D721Med (cell line): Measurements from ENCODE around the gene FREM1.

ENCODE experiments used
- DNase-seq: peaks from one replicate; pipeline ENCODE4 v3.0.0; 2011; ENCODE audit warnings: low spot score; ENCODE audit not compliant: insufficient read length
- FAIRE-seq: peaks from 2 replicates; lab custom pipeline; 2011; peaks lifted over from hg19 to GRCh38; lab: Jason Lieb, UNC
- TF ChIP-seq, protein P1 (sequence below): IDR thresholded peaks from 2 replicates; pipeline ENCODE4 v1.5.1; 2012; ENCODE audit warnings: mild to moderate bottlenecking, control low read depth; ENCODE audit not compliant: insufficient read depth; ENCODE audit errors: missing control alignments

The FREM1 gene

DNA sequence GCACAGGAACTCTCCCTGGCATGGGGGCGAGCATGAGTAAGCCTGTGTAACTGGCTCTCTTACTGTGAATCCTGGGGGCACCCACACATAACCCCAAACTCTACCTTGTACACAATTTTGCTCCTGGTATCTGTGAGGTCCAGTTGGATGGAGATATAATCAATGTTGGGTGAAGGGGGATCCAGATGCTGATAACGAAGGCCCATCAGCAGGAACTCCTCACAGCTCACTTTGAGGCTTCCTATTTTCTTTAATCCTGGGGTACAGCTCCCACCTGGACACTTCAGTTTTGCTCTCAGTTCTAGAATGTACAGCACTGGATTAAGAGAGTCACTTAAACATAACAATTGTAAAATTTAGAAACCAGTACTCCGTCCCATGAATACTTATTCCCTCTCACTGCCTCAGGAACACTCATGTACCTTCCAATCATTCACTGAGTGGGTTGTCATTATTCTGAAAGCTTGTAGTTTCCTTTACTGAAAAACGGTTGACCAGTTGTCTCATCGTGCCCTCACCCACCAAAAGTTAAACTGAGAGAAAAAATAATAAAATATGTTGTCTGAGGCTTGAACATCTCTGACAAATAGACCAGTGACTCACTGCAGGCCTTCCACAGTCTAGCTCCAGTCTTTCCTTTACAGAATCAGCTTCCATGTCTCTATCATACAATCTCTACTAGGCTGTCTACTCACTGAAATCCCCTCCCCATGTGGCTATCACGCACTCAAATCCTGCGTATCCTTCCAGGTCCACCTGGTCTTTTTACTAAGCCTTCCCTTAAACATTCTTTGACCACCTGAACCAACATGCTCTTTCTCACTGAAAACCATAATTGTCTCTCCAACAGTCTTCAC lies 52.6 kb downstream of the FREM1 start:
- TF ChIP-seq, protein P1, sequence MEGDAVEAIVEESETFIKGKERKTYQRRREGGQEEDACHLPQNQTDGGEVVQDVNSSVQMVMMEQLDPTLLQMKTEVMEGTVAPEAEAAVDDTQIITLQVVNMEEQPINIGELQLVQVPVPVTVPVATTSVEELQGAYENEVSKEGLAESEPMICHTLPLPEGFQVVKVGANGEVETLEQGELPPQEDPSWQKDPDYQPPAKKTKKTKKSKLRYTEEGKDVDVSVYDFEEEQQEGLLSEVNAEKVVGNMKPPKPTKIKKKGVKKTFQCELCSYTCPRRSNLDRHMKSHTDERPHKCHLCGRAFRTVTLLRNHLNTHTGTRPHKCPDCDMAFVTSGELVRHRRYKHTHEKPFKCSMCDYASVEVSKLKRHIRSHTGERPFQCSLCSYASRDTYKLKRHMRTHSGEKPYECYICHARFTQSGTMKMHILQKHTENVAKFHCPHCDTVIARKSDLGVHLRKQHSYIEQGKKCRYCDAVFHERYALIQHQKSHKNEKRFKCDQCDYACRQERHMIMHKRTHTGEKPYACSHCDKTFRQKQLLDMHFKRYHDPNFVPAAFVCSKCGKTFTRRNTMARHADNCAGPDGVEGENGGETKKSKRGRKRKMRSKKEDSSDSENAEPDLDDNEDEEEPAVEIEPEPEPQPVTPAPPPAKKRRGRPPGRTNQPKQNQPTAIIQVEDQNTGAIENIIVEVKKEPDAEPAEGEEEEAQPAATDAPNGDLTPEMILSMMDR, result no peak
- FAIRE-seq (no peak), DNase-seq (no peak)

DNA sequence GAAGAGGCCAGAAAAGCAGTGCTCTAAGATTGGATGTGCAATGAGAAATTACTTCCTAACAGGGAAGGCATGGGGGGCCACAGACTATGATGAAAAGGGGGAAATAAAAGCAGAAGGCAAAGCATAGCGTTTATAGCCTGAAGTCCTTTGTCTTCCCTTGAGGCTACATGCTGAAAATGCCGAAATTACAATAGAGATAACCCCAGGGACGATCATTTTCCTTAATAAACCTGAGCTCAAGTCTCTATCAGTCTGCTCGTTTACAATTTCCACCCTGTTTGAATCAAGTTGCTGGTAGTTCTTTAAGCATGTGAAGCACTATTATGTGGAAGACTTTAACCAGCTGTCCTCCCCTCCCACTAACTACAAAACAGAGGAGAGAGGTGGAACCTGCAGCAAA lies 60.4 kb downstream of the FREM1 start:
- no peak for DNase-seq
- no peak for FAIRE-seq
- TF ChIP-seq, protein P1, result no peak

DNA sequence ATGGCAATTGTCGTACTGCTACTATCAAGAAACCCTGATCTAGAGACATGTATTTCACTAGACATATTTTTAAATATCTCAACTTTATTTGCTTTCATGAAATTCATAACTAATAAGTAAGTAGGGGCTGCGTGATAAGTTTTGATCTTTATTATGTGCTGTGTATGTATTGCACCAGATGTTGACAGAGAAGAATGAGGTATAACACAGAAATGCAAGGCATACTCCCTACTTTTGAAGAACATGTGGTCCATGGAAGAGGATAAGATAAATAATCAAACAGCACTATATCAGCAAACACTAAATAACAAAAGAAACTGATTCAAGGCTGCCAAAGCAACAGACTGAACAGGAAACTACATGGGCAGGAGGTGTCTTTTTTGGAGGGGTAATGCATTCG lies 60.9 kb downstream of the FREM1 start:
- DNase-seq (no peak), FAIRE-seq (no peak)
- TF ChIP-seq, protein P1, result no peak

DNA sequence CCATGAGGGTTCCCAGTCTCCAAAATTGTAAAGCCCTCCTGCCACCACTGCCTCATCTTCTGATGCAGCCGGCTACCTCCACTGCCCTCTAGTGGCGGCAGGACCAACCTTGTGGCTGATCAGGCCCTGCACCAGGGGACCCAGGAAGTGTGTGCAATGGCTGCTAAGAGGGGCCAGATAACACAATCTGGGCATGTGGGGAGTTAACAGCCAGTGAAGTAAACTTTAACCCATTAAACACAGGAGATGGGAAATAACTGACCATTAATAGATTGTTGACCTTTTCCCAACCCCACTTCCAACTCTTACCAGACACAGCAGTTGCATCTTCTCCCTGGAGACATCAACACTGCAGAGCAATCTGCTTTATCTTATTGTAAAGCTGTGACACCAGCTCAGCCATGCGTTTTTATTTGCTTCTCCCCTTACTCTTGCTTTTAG lies 63.3 kb downstream of the FREM1 start:
- DNase-seq (peak; percentile 33), FAIRE-seq (no peak)
- TF ChIP-seq, protein P1, result peak; percentile 77

DNA sequence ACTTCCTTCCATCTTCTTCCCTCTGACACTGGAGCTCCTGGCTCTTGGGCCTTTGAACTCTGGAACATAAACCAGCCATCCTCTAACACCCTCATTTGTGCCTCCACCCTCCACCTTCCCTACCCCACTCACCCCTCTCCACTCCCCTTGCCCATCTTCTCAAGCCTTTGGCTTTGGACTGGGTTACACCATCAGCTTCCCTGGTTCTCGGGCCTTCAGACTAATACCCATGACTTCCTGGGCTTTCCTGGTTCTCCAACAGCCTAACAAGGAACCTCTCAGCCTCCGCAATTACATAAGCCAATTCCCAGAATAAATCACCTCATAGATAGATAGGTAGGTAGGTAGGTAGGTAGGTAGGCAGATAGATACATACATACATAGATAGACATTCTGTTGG lies 67.1 kb downstream of the FREM1 start:
- TF ChIP-seq, protein P1, result no peak
- FAIRE-seq (no peak), DNase-seq (no peak)

DNA sequence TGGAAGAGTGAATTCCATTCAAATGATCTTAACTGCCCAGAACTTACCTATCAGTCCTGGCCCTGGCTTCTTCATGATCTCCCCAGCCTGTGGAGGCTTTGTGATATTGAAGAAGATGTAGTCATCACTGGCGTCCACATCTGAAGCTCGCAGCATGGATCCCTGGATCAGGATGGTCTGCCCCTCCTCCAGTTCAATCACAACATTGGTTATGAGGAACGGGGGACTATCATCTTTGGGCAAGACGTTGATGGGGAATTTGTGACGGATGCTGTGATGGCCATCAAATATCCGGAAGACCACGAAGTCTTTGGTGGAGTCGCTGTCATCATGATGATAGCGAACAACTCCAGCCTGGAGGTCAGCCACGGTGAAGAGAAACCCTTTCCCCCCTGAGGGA lies 68.0 kb downstream of the FREM1 start:
- TF ChIP-seq, protein P1, result no peak
- DNase-seq (no peak), FAIRE-seq (no peak)

DNA sequence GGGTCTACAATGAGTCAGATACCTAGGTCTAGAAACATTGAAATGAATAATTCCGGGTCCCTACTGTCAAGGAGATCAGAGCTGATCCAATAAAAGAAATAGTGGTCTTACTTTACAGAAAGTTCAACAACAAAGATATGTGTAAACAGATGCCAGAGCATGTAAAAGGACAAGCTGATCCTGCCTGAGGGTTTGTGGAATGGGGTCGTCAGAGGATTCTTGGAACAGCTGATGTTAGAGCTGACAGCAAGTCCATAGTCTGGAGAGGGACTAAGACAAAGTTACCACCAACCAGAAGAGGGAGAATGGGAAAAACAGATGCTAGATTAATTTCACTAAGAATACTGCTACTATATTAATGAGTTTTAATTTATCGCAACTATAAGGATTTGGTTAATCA lies 71.5 kb downstream of the FREM1 start:
- DNase-seq (no peak), FAIRE-seq (peak; percentile 44)
- TF ChIP-seq, protein P1, result no peak
